KOPT-K1 (cell line): ENCODE measurements around the gene PAN2.
A peak's percentile ranks its signal among the peaks of the same experiment; 100 is the strongest.

Experiments used
- H3K27ac ChIP-seq: fragments of 200-600 bp; sonication (generic); 2 replicates; pipeline ENCODE4 v1.5.1; 2016; ENCODE audit warnings: antibody characterized with exemption, mild to moderate bottlenecking, low read depth, low read length; ENCODE audit not compliant: poor library complexity, severe bottlenecking
- H3K36me3 ChIP-seq: fragments of 200-600 bp; sonication (generic); 2 replicates; pipeline ENCODE4 v1.5.1; 2017; ENCODE audit warnings: antibody characterized with exemption, mild to moderate bottlenecking, low read length, moderate library complexity; ENCODE audit not compliant: insufficient read depth
- H3K9me3 ChIP-seq: fragments of 200-600 bp; sonication (generic); 2 replicates; pipeline ENCODE4 v1.5.1; 2017; ENCODE audit warnings: antibody characterized with exemption, low read length, mild to moderate bottlenecking; ENCODE audit not compliant: insufficient read depth, poor library complexity, severe bottlenecking

Gene PAN2, protein sequence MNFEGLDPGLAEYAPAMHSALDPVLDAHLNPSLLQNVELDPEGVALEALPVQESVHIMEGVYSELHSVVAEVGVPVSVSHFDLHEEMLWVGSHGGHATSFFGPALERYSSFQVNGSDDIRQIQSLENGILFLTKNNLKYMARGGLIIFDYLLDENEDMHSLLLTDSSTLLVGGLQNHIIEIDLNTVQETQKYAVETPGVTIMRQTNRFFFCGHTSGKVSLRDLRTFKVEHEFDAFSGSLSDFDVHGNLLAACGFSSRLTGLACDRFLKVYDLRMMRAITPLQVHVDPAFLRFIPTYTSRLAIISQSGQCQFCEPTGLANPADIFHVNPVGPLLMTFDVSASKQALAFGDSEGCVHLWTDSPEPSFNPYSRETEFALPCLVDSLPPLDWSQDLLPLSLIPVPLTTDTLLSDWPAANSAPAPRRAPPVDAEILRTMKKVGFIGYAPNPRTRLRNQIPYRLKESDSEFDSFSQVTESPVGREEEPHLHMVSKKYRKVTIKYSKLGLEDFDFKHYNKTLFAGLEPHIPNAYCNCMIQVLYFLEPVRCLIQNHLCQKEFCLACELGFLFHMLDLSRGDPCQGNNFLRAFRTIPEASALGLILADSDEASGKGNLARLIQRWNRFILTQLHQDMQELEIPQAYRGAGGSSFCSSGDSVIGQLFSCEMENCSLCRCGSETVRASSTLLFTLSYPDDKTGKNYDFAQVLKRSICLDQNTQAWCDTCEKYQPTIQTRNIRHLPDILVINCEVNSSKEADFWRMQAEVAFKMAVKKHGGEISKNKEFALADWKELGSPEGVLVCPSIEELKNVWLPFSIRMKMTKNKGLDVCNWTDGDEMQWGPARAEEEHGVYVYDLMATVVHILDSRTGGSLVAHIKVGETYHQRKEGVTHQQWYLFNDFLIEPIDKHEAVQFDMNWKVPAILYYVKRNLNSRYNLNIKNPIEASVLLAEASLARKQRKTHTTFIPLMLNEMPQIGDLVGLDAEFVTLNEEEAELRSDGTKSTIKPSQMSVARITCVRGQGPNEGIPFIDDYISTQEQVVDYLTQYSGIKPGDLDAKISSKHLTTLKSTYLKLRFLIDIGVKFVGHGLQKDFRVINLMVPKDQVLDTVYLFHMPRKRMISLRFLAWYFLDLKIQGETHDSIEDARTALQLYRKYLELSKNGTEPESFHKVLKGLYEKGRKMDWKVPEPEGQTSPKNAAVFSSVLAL

DNA sequence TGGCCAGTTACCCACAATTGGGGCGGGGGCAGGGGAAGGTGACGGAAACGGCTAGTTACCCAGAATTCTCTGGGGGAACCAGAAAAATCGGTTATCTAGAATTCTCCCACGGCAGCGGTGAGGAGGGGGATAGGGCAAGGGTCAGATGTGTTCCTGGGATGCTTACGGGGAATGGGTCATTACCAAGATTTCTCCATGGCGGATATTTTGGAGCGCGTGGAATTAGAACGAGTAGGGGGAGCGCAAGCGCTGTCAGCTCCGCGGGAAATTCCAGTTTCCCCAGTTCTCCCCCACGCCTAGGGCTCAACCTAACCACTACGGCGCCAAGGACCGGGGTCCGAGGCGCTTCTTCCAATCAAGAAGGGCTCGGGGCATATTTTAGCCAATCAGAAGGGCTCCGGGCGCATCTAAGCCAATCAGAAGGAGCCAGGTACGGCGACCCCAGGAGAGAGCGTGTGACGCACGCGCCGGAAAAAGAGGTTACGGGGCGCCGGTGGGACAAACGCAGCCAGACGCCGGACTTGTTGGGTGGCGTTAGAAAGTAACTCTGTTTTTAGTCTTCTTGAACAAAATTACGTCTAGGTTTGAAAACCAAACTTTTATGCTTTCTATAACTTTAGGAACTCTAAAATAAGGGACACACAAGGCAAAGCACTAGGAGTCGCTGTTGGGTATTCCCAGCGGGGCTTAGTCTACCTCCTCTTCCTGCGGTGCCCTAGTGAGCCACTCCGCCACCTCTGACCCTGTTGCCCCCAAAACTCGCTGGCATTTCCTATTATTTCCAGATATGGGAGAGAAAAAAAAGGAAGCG, at the start of gene PAN2:
TSS of gene PAN2 (minus strand) at position 322 of the 811 bp plus-strand sequence. CDS start 906 bp downstream, outside the sequence.
- H3K36me3 ChIP-seq = no peaks in the 10 kb centered on the region
- no peaks in the 10 kb centered on the region for H3K9me3 ChIP-seq
- H3K27ac ChIP-seq = peak within 1 kb of the TSS; percentile 94

DNA sequence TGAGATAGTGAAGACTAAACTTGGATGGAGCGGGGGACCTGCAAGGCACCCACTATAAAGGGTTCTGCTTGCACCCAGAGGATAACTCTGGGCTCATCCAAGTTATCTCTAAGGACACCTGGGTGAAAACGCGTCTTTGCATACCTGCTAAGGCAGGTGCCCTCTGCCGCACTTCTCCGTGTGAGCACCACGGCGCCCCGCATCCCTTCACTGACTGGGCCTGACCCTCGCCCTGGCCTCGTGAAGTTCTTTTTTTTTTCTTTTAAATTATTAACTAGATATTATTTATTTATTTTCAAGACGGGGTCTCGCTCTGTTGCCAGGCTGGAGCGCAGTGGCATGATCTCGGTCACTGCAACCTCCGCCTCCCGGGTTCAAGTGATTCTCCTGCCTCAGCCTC, 48.8 kb upstream of the PAN2 start:
- Histone ChIP-seq H3K27ac (no peak overlapping the region), H3K9me3 (no peaks in the 10 kb centered on the region), H3K36me3 (no peaks in the 10 kb centered on the region)

DNA sequence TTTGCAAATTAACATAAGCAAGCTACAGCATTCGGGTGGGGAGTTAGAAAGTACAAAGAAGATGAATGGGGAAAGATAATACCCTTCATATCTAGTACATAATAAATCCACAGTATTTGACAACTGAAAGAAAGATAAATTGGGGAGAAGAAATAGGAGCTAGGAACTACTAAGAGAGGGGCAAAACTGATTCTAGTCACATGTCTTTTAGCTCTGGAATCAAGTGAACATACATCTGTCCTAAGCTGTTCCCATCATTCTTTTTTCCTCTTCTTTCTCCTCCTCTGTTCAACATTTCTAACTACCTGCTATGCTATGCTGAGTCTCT, 44.2 kb upstream of the PAN2 start:
- H3K27ac ChIP-seq = no peak overlapping the region
- H3K9me3 ChIP-seq = peaks cover 13% of the 10 kb centered on the region
- H3K36me3 ChIP-seq = no peaks in the 10 kb centered on the region

DNA sequence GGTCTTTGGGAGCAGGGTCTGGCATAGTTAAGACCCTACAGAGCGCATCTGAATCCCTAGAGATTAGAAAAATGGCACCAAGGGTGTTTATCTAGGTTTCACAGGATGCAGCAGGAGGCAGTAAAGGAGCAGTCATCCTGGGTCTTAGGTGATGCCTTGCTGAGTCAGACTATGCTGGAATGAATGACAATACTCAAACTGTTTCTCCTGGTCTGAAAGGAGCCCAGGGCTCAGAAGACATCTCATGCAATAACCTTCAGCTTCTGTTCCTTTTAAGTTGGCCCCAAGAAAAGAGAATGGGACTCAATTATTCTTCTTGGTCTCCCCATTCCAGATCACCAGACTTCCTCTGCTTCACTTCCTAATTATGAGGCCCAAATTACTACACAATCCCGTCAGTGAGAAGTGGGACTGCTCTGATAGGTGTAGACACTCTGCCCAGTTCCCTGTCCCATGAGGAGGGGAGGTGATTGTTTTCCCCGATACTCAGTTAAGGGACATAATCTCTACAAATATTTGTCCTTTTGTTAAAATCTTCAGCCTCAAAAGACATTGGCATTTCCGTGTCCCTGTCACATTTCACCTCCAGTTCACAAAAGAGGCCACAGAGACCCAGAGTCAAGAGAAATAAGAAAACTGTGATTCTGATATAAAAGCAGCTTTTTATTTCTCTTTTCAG, 43.6 kb upstream of the PAN2 start:
- H3K9me3 ChIP-seq = peaks cover 13% of the 10 kb centered on the region
- no peaks in the 10 kb centered on the region for H3K36me3 ChIP-seq
- H3K27ac ChIP-seq = no peak overlapping the region

DNA sequence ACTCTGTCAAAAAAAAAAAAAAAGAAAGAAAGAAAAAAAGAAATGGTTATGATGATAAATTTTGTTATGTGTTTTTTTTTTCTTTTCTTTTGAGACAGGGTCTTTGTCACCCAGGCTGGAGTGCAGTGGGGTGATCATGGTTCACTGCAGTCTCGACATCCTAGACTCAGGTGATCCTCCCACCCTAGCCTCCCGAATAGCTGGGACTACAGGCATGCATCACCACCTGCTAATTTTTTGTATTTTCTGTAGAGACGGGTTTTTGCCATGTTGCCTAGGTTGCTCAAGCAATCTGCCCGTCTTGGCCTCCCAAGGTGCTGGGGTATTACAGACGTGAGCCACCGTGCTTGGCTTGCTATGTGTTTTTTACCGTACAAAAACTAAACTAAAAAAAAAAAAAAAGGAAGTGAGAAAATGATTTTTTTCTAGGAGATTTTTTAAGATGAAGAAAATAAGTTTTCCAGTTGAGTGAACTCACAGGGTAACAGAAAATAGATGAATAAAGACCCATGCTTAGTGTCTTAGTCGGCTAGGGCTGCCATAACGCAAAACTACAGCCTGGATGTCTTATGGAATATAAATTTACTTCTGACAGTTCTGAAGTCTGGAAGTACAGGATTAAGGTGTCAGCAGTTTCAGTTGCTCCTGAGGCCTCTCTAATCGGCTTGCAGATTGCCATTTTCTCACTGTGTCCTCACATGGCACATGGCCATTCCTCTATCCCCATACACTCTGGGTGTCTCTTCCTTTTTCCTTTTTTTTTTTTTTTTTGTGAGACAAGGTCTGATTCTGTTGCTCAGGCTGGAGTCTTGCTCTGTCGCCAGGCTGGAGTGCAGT, 42.0 kb upstream of the PAN2 start:
- H3K36me3 ChIP-seq = no peaks in the 10 kb centered on the region
- peaks cover 18% of the 10 kb centered on the region for H3K9me3 ChIP-seq
- H3K27ac ChIP-seq = no peak overlapping the region

DNA sequence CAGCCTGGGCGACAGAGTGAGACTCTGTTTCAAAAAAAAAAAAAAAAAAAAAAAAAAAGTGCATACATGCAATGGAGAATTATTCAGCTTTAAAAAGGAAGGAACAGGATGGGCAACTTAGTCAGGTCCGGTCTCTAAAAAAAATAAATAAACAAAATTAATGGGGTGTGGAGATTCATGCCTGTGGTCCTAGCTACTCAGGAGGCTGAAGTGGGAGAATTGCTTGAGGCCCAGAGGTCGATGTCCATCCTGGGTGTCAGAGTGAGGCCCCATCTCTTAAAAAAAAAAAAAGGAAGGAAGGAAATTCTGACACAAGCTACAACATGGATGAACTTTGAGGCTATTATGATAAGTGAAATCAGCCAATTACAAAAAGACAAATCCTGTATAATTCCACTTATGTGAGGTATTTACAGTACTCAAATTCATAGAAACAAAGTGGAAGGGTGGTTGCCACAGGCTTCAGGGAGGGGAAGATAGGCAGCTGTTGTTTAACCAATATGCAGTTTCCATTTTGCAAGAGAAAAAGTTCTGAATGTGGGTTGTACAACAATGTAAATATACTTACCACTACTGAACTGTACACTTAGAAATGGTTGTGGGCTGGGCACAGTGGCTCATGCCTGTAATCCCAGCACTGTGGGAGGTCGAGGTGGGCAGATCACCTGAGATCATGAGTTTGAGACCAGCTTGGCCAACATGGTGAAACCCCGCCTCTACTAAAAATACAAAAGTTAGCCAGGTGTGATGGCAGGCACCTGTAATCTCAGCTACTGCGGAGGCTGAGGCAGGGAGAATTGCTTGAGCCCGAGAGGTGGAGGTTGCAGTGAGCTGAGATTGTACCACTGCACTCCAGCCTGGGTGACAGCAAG, 41.2 kb upstream of the PAN2 start:
- H3K27ac ChIP-seq = no peak overlapping the region
- H3K36me3 ChIP-seq = no peaks in the 10 kb centered on the region
- peaks cover 18% of the 10 kb centered on the region for H3K9me3 ChIP-seq

DNA sequence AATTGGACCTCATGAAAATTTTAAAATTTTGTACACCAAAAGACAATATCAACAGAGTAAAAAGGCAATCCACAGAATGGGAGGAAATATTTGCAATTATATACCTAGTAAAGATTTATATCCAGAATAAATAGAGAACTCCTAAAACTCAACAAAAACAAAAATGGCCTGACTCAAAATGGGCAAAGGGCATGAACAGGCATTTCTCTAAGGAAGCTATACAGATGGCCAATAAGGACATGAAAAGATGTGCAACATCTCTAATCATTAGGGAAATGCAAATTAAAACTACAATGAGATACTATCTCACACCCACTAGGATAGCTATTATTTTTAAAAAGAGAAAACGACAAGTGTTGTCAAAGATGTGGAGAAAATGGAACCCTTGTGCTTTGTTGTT, 39.7 kb upstream of the PAN2 start:
- H3K27ac ChIP-seq = no peak overlapping the region
- peaks cover 18% of the 10 kb centered on the region for H3K9me3 ChIP-seq
- H3K36me3 ChIP-seq = no peaks in the 10 kb centered on the region

DNA sequence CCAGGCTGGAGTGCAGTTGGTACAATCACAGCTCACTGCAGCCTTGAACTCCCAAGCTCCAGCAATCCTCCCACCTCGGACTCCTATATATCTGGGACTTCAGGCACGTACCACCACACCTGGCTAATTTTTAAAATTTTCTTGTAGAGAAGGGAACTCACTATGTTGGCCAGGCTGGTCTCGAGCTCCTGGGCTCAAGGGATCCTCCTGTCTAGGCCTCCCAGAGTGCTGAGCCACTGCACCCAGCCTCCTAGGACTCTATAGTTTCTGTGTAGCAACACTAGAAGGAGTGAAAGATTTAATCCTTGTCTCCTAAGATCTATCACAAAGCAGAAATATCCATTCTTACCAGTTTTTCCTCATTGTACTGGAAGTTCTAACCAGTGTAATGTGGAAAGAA, 33.1 kb upstream of the PAN2 start:
- Histone ChIP-seq H3K27ac (no peak overlapping the region), H3K36me3 (no peaks in the 10 kb centered on the region), H3K9me3 (peaks cover 3% of the 10 kb centered on the region)

DNA sequence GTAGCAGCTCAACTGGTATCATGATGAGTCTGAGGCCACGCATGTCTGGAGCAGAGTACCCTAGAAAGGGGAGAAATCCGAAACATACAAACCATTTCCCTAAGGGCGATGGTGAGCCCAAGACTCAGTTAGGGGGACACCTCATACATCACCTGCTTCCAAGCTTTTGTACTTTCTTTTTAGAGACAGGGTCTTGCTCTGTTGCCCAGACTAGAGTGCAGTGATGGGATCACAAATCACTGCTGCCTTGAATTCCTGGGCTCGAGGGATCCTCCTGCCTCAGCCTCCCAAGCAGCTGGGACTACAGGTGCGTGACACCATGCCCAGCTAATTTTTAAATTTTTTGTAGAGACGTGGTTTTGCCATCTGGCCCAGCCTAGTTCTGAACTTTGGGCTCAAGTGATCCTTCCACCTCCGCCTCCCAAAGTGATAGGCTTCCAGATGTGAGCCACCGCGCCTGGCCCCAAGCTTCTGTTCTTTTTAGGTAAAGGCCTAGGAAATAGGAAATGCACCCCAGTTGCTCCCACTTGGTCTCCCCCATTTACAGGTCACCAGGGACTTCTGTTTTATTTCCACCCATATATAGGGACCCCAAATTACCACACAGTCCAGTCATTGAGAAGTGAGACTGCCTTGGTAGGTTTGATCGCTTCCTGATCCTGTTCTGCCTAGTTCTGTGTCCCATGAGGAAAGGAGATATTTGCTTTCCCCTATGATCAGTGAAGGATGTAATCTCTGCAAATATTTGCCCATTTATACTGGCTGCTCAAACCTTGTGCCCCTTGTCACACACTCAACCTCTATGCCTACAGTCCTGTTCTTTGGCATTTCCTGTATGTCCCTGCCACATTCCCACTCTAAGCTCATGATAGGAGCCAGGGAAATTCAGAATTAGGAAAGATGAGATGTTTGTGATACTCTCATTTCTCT, 28.6 kb upstream of the PAN2 start, which contains the start of gene APOF:
TSS of gene APOF (minus strand) at position 728 of the 930 bp plus-strand sequence. CDS start at position 616, 112 bp downstream.
- Histone ChIP-seq H3K27ac (no peak within 1 kb of the TSS), H3K36me3 (no peaks in the 10 kb centered on the region), H3K9me3 (no peaks in the 10 kb centered on the region)

DNA sequence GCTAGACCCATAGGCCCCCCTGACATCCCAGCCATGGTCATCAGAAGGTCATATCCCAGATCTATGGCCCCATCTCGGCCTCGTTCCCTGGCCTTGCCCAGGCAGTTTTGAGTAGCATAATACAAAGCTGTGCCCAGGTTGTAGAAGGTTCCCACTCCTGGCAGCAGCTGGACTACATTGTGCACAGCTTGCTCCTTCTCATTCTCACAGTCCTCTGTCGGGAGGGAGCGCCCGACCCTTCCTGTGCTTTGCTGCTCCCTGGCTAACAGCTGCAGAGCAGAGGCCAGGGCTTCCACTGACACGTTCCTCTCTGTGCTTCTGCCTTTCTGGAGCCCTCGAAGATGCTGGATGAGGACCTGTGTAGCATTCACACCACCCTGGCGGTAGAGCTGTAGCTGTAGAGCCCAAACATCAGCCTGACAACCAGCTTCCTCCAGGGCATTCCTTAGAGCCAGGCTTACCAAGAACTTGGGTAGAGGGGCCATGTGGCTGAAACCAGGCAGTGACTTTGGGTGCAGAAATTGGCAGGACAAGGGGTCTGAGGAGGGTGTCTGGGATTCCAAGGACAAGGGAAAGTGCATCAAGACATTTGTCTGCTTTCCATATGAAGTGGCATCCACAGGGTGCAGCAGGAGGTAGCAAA, 27.8 kb upstream of the PAN2 start:
- H3K36me3 ChIP-seq = no peaks in the 10 kb centered on the region
- H3K9me3 ChIP-seq = no peaks in the 10 kb centered on the region
- no peak overlapping the region for H3K27ac ChIP-seq

DNA sequence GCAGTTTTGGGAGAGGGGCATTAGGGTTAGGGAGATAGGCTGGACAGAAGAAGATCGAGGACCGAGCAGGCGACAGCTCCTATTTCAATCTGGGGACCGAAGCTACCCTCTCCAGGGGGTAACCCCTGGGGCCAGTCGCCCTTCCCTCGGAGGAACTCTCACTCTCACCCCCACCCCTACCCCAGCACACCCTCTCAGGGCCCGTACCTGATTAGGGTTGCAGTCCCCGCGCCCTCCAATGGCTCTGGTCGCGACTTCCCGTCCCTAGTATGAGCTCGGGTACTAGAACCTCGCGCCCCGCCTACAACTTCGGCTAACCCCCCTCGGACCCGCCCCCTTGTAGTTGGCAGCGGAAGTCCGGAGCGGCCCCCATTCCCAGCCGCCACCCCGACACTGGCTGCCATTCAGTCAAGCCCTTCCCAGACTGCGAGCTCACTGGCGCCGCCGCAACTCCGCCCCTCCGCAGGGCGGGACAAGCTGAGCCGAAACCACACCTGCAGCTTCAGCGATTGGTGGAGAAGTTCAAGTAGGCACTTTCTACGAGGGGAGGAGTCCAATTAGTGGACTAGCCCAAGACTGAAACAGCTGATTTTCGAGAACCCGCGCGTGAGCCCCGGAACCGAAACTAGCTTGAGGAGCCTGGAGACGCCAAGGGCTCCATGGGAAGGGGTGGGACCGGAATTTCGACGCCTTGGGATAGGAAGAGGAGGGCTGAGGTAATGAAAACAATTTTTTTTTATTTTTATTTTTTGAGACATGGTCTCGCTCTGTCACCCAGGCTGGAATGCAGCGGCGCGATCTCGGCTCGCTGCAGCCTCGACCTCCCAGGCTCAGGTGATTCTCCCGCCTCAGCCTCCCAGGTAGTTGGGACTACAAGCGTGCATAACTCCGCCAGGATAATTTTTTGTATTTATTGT, 26.3 kb upstream of the PAN2 start, which contains the start of gene STAT2:
TSS of gene STAT2 (minus strand) at position 257 of the 917 bp plus-strand sequence. CDS start 3,536 bp downstream, outside the sequence.
- Histone ChIP-seq H3K36me3 (peaks cover 13% of the 10 kb centered on the region), H3K9me3 (no peaks in the 10 kb centered on the region), H3K27ac (peak within 1 kb of the TSS; percentile 74)
